ENCODE data around the gene CIDEB. TPM values are rescaled to one million over a fixed set of nuclear protein-coding genes. Genes with fewer than 3 reads are reported as not detected.

The CIDEB gene
- total RNA-seq, 1 donor from 2014 or later = 16.4 TPM

GRCh38 chr14:24268225-24268624, 39.6 kb downstream of the CIDEB start:
- DNase-seq = no peak
- no peak for TF ChIP-seq CTCF (IDR thresholded peaks at IDR 0.05)
- H3K4me3 ChIP-seq = no peak overlapping the region
- intact Hi-C loops (cut with DNase I) = no loop called here
- no peak for ATAC-seq
- H3K4me1 ChIP-seq = peaks cover 20% of the 10 kb centered on the region
- no peak overlapping the region for H3K27ac ChIP-seq
- H3K27me3 ChIP-seq (ENCODE audit: low read depth) = no peaks in the 10 kb centered on the region
- H3K9me3 ChIP-seq = no peaks in the 10 kb centered on the region
- peaks cover 64% of the 10 kb centered on the region for H3K36me3 ChIP-seq

GRCh38 chr14:24267516-24267915, 40.3 kb downstream of the CIDEB start:
- no peaks in the 10 kb centered on the region for H3K27me3 ChIP-seq (ENCODE audit: low read depth)
- intact Hi-C loops (cut with DNase I) = no loop called here
- peaks cover 13% of the 10 kb centered on the region for H3K4me1 ChIP-seq
- H3K4me3 ChIP-seq = no peak overlapping the region
- H3K27ac ChIP-seq = no peak overlapping the region
- H3K9me3 ChIP-seq = no peaks in the 10 kb centered on the region
- DNase-seq (no peak), ATAC-seq (no peak)
- peaks cover 64% of the 10 kb centered on the region for H3K36me3 ChIP-seq
- no peak for TF ChIP-seq CTCF (IDR thresholded peaks at IDR 0.05)

GRCh38 chr14:24266344-24267244, 41.2 kb downstream of the CIDEB start:
- DNase-seq = no peak
- peaks cover 64% of the 10 kb centered on the region for H3K36me3 ChIP-seq
- intact Hi-C loops (cut with DNase I) = no loop called here

GRCh38 chr14:24264298-24264697, 43.5 kb downstream of the CIDEB start:
- peaks cover 54% of the 10 kb centered on the region for H3K36me3 ChIP-seq
- intact Hi-C loops (cut with DNase I) = no loop called here
- no peak overlapping the region for H3K27ac ChIP-seq
- DNase-seq (no peak), ATAC-seq (no peak)
- no peak overlapping the region for H3K4me3 ChIP-seq
- H3K4me1 ChIP-seq = peaks cover 5% of the 10 kb centered on the region
- TF ChIP-seq CTCF (IDR thresholded peaks at IDR 0.05) = no peak
- no peaks in the 10 kb centered on the region for H3K27me3 ChIP-seq (ENCODE audit: low read depth)
- no peaks in the 10 kb centered on the region for H3K9me3 ChIP-seq

More at GRCh38 chr14:24266344-24267244, 41.2 kb downstream of the CIDEB start:
- Histone ChIP-seq H3K4me1 (peaks cover 4% of the 10 kb centered on the region), H3K27ac (no peak overlapping the region), H3K27me3 (ENCODE audit: low read depth) (no peaks in the 10 kb centered on the region), H3K4me3 (no peak overlapping the region), H3K9me3 (no peaks in the 10 kb centered on the region)
- TF ChIP-seq CTCF (IDR thresholded peaks at IDR 0.05) = no peak
- no peak for ATAC-seq

- no peak for ATAC-seq
- H3K27me3 ChIP-seq (ENCODE audit: low read depth) = no peaks in the 10 kb centered on the region
Measured at GRCh38 chr14:24263848-24264247, 43.9 kb downstream of the CIDEB start.

More at GRCh38 chr14:24263848-24264247, 43.9 kb downstream of the CIDEB start:
- intact Hi-C loops (cut with DNase I) = no loop called here
- peaks cover 50% of the 10 kb centered on the region for H3K36me3 ChIP-seq
- no peak overlapping the region for H3K27ac ChIP-seq
- H3K4me1 ChIP-seq = peaks cover 9% of the 10 kb centered on the region
- no peaks in the 10 kb centered on the region for H3K9me3 ChIP-seq
- no peak for DNase-seq
- TF ChIP-seq CTCF (IDR thresholded peaks at IDR 0.05) = no peak
- no peak overlapping the region for H3K4me3 ChIP-seq
